Testis (tissue), 2 donors: ENCODE measurements around the gene PINLYP.
A peak's percentile ranks its signal among the peaks of the same experiment; 100 is the strongest.

ENCODE experiments used
- POLR2A ChIP-seq: fragments of 450-650 bp; IDR thresholded peaks from one replicate; pipeline ENCODE4 v1.6.1; 2017; ENCODE audit warnings: antibody characterized with exemption, mild to moderate bottlenecking, moderate library complexity
- TF ChIP-seq, protein P1 (sequence below), 3 experiments: fragments of 450-650 bp in 2 of 3; fragments of 200-600 bp in 1 of 3; sonication (generic) in 1 of 3; IDR thresholded peaks; one replicate each; pipeline ENCODE4 v1.5.1; 2016 to 2019; ENCODE audit warnings: antibody characterized with exemption in 3 of 3, mild to moderate bottlenecking in 2 of 3, moderate library complexity in 1 of 3

GRCh38 chr19:43534816-43535761 is 40.5 kb upstream of the PINLYP start:
- TF ChIP-seq POLR2A: no peak
- TF ChIP-seq, protein P1, sequence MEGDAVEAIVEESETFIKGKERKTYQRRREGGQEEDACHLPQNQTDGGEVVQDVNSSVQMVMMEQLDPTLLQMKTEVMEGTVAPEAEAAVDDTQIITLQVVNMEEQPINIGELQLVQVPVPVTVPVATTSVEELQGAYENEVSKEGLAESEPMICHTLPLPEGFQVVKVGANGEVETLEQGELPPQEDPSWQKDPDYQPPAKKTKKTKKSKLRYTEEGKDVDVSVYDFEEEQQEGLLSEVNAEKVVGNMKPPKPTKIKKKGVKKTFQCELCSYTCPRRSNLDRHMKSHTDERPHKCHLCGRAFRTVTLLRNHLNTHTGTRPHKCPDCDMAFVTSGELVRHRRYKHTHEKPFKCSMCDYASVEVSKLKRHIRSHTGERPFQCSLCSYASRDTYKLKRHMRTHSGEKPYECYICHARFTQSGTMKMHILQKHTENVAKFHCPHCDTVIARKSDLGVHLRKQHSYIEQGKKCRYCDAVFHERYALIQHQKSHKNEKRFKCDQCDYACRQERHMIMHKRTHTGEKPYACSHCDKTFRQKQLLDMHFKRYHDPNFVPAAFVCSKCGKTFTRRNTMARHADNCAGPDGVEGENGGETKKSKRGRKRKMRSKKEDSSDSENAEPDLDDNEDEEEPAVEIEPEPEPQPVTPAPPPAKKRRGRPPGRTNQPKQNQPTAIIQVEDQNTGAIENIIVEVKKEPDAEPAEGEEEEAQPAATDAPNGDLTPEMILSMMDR (IDR thresholded peaks at IDR 0.05): peak in 2 of 3 experiments; percentile 32 to 40
